Measurements from ENCODE around the gene HTR2C. TPM values are rescaled to one million over a fixed set of nuclear protein-coding genes. Genes with fewer than 3 reads are reported as not detected.
"Not testable (repeated sequence)": the region's sequence is repeated elsewhere in the genome, so short reads cannot be mapped to it uniquely, and the experiment has no call there.

Gene HTR2C
- total and polyA plus RNA-seq, 9 donors, result not detected

DNA sequence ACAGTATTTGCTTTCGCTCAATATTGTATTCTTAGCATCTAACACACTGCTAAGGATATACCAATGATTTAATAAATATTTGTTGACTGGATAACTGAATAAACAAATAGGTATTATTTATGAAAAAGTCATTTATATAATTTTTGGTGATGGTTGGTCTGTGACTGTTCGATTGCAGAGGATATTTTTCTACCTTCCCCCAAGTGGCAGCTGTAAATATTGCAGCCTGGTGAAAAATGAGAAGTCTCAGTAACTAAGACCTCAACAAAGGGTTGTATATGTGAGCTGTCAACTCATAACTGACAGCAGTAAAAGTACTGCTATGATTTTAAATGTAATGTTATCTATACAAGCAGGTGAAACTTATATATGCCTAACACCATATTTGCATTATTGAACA lies 36.0 kb downstream of the HTR2C start:
- no peak for DNase-seq
- TF ChIP-seq EP300 (IDR thresholded peaks at IDR 0.05) (no peak), POLR2A (IDR thresholded peaks at IDR 0.05) (no peak)
- TF ChIP-seq, protein P1, sequence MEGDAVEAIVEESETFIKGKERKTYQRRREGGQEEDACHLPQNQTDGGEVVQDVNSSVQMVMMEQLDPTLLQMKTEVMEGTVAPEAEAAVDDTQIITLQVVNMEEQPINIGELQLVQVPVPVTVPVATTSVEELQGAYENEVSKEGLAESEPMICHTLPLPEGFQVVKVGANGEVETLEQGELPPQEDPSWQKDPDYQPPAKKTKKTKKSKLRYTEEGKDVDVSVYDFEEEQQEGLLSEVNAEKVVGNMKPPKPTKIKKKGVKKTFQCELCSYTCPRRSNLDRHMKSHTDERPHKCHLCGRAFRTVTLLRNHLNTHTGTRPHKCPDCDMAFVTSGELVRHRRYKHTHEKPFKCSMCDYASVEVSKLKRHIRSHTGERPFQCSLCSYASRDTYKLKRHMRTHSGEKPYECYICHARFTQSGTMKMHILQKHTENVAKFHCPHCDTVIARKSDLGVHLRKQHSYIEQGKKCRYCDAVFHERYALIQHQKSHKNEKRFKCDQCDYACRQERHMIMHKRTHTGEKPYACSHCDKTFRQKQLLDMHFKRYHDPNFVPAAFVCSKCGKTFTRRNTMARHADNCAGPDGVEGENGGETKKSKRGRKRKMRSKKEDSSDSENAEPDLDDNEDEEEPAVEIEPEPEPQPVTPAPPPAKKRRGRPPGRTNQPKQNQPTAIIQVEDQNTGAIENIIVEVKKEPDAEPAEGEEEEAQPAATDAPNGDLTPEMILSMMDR (IDR thresholded peaks at IDR 0.05), result no peak
- intact Hi-C loops (cut with DNase I), result no loop called here
- 46 to 52% (median 51%) methylated on average over 2 of the region's 2 CpGs for WGBS, 3 donors
- Histone ChIP-seq H3K36me3 (no peaks in the 10 kb centered on the region), H3K4me3 (no peak overlapping the region), H3K9me3 (no peaks in the 10 kb centered on the region), H3K27me3 (no peaks in the 10 kb centered on the region), H3K4me1 (ENCODE audit: insufficient read depth) (no peaks in the 10 kb centered on the region), H3K27ac (no peak overlapping the region)

DNA sequence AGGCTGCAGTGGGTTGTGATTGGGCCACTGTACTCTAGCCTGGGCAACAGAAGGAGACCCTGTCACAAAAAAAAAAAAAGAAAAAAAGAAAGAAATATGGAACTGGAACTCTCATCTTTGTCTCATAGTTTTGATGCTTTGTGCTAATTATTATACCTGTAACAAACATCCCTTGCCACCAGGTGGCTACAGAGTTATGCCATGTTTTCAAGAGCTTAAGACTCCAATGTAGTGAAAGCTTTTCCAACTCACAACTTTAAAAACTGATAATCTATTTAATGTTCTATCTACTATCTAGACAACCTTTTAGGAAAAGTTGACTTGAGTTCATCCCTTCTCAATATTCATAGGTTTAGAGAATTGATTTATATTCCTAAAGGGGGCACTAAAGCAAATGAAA lies 42.4 kb downstream of the HTR2C start:
- intact Hi-C loops (cut with DNase I), result no loop called here
- Histone ChIP-seq H3K4me3 (no peak overlapping the region), H3K27me3 (no peaks in the 10 kb centered on the region), H3K27ac (no peak overlapping the region), H3K4me1 (ENCODE audit: insufficient read depth) (no peaks in the 10 kb centered on the region), H3K36me3 (no peaks in the 10 kb centered on the region), H3K9me3 (no peaks in the 10 kb centered on the region)
- no peak for DNase-seq
- TF ChIP-seq POLR2A (IDR thresholded peaks at IDR 0.05) (no peak), EP300 (IDR thresholded peaks at IDR 0.05) (no peak)
- TF ChIP-seq, protein P1 (IDR thresholded peaks at IDR 0.05), result no peak

DNA sequence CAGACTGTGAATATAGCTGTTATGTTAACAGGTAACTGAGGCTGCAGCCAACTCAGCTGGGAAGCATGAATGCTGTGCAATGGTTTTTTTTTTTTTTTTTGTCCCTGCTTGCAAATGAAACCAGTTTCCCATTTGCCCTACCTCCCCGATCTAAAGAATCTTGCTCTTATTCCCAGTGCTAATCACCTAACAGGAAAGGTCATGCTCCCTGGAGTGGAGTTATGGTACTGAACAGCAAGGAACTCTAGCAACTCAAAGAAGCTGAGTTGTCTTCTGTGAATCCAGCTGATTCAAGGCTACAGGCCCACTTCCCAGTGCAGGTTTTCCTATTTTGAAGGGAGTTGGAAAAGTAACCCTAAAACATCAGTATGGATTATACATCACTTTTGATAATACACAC lies 52.1 kb downstream of the HTR2C start:
- Histone ChIP-seq H3K36me3 (no peaks in the 10 kb centered on the region), H3K9me3 (no peaks in the 10 kb centered on the region), H3K4me3 (no peak overlapping the region), H3K4me1 (ENCODE audit: insufficient read depth) (no peaks in the 10 kb centered on the region), H3K27me3 (no peaks in the 10 kb centered on the region), H3K27ac (no peak overlapping the region)
- WGBS, 3 donors, result 61 to 71% (median 63%) methylated on average over 1 of the region's 1 CpG
- intact Hi-C loops (cut with DNase I), result no loop called here
- TF ChIP-seq, protein P1 (IDR thresholded peaks at IDR 0.05), result no peak
- TF ChIP-seq POLR2A (IDR thresholded peaks at IDR 0.05), result no peak
- no peak for TF ChIP-seq EP300 (IDR thresholded peaks at IDR 0.05)
- DNase-seq, result no peak

DNA sequence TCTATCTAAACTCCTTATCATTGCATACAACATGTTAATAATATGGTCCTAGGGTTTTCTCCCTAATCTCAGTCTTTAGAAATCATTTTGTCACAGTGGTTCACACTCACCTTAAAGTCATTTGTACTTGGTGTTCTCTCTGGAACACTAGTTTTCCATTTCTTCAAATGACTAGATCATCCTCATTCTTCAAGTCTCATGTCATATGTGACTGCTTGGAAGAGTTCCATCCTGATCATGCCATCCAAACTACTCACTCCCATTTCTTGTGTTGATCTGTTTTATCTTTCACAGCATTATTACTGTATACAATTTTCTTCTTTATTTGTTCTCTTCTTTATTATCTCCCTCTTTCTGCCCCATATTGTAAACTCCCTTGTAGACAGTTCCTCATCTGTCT lies 66.5 kb downstream of the HTR2C start:
- no peaks in the 10 kb centered on the region for H3K9me3 ChIP-seq
- H3K36me3 ChIP-seq, result no peaks in the 10 kb centered on the region
- no peak overlapping the region for H3K27ac ChIP-seq
- no peaks in the 10 kb centered on the region for H3K27me3 ChIP-seq
- TF ChIP-seq EP300 (IDR thresholded peaks at IDR 0.05) (no peak), POLR2A (IDR thresholded peaks at IDR 0.05) (no peak)
- TF ChIP-seq, protein P1 (IDR thresholded peaks at IDR 0.05), result no peak
- no peak overlapping the region for H3K4me3 ChIP-seq
- no peak for DNase-seq
- no peaks in the 10 kb centered on the region for H3K4me1 ChIP-seq (ENCODE audit: insufficient read depth)
- intact Hi-C loops (cut with DNase I), result no loop called here

DNA sequence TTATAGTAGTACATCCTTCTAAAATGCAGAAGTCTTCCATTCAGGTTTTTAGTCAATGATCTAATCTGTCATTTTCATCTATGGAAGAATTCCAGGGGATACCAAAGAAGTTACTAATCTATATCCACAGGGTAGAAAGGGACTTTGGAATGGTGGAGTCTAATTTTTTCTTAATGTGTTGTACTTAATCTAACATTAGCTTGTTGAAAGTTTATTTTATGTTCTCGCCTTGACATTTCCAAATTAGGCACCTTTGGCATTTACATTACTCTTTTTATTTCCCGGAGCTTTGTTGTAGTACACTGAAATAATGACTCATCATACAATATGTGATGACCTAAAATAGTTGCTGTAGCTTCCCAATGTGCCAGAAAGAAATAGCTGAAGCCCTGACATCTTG lies 91.5 kb downstream of the HTR2C start:
- Histone ChIP-seq H3K9me3 (no peaks in the 10 kb centered on the region), H3K27ac (no peak overlapping the region), H3K27me3 (no peaks in the 10 kb centered on the region), H3K4me1 (ENCODE audit: insufficient read depth) (no peaks in the 10 kb centered on the region), H3K4me3 (no peak overlapping the region), H3K36me3 (no peaks in the 10 kb centered on the region)
- DNase-seq, result no peak
- intact Hi-C loops (cut with DNase I), result no loop called here
- WGBS, 3 donors, result 36 to 48% (median 43%) methylated on average over 2 of the region's 2 CpGs
- TF ChIP-seq POLR2A (IDR thresholded peaks at IDR 0.05), result no peak

DNA sequence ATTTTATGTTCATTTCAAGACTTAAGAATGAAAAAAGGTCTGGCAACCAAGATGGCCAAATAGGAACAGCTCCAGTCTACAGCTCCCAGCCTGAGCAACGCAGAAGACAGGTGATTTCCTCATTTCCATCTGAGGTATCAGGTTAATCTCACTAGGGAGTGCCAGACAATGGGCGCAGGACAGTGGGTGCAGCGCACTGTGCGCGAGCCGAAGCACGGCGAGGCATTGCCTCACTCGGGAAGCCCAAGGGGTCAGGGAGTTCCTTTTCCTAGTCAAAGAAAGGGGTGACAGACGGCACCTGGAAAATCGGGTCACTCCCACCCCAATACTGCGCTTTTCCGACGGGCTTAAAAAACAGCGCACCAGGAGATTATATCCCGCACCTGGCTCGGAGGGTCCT lies 116.6 kb downstream of the HTR2C start:
- intact Hi-C loops (cut with DNase I); H3K36me3 ChIP-seq; H3K9me3 ChIP-seq; DNase-seq; H3K4me3 ChIP-seq; H3K27me3 ChIP-seq; H3K27ac ChIP-seq; H3K4me1 ChIP-seq (ENCODE audit: insufficient read depth): not testable (repeated sequence)
- WGBS, 3 donors, result 81 to 88% (median 82%) methylated on average over 16 to 17 of the region's 17 CpGs

Data from ovary (tissue), 9 donors.